Heart right ventricle (tissue), 16 donors: ENCODE data around the gene ADARB2. TPM values are rescaled to one million over a fixed set of nuclear protein-coding genes. Genes with fewer than 3 reads are reported as not detected.
A peak's percentile ranks its signal among the peaks of the same experiment; 100 is the strongest.

Experiments
- ATAC-seq, 8 donors: fragments of 200-7000 bp; cut with Tn5 transposase; one replicate each; pipeline ENCODE4 v1.9.1; 2020; ENCODE audit warnings: mild to moderate bottlenecking in 8 of 8, moderate library complexity in 8 of 8, moderate number of reproducible peaks in 1 of 8
- DNase-seq, 2 donors: peaks; one replicate each; pipeline ENCODE4 v3.0.0-alpha.2; 2020
- H3K27ac ChIP-seq, 10 donors: fragments of 200-600 bp; sonication (generic) in 2 of 10; one replicate each; pipeline versions ENCODE4 v1.5.0 to v1.8.0; 2020 to 2022; ENCODE audit warnings: mild to moderate bottlenecking in 3 of 10
- H3K27me3 ChIP-seq, 7 donors: fragments of 200-600 bp; one replicate each; pipeline ENCODE4 v1.8.0; 2021 to 2022; ENCODE audit warnings: mild to moderate bottlenecking in 2 of 7
- H3K36me3 ChIP-seq, 9 donors: fragments of 200-600 bp; sonication (generic) in 1 of 9; one replicate each; pipeline versions ENCODE4 v1.5.0 to v1.8.0; 2020 to 2022; ENCODE audit warnings: mild to moderate bottlenecking in 2 of 9
- H3K4me1 ChIP-seq, 9 donors: fragments of 200-600 bp; sonication (generic) in 1 of 9; one replicate each; pipeline versions ENCODE4 v1.5.0 to v1.8.0; 2020 to 2022; ENCODE audit warnings: mild to moderate bottlenecking in 4 of 9
- H3K4me3 ChIP-seq, 10 donors: fragments of 200-600 bp; sonication (generic) in 2 of 10; one replicate each; pipeline versions ENCODE4 v1.5.0 to v1.8.0; 2020 to 2022; ENCODE audit warnings: mild to moderate bottlenecking in 7 of 10, moderate library complexity in 2 of 10
- H3K9me3 ChIP-seq, 11 donors: fragments of 200-600 bp in 10 of 11; sonication (generic) in 2 of 11; one replicate each; pipeline versions ENCODE4 v1.5.0 to v1.8.0; 2013 to 2022; ENCODE audit warnings: mild to moderate bottlenecking in 2 of 11, control low read depth in 1 of 11, moderate library complexity in 1 of 11
- WGBS, 2 donors: extraction: QIAGEN DNeasy Blood & Tissue Kit; methylation state at CpG; one replicate each; pipeline ENCODE4 v1.1.7; 2013; ENCODE audit warnings: inconsistent platforms in 1 of 2; 5-methylcytosine and 5-hydroxymethylcytosine counted together
- intact Hi-C, 10 donors: fragments of 100-400 bp; cut with DNase I; formaldehyde crosslinking; loops; one replicate each; pipeline versions ENCODE4 v1.11.1 to v1.14.2; 2022
- polyA plus RNA-seq, 2 donors: library from polyadenylated mRNA; stranded (reverse); fragments of 200-250 nt; gene quantifications; one replicate each; pipeline ENCODE4 v1.2.3, GENCODE V29; 2013
- total RNA-seq, 10 donors: library from RNA; stranded (reverse); fragmentation: NEBNext Ultra II Directional in 3 of 10; extraction: Animal tissue kit (Norgen Biotek cat#: 25700) in 3 of 10; gene quantifications; one replicate each; pipeline versions ENCODE4 v1.2.1 to v1.2.4, GENCODE V29; 2021 to 2023
- TF ChIP-seq, protein P1 (sequence below), 9 donors: fragments of 200-600 bp; sonication (generic) in 2 of 9; IDR thresholded peaks; one replicate each; pipeline versions ENCODE4 v1.5.0 to v1.8.0; 2021 to 2022; ENCODE audit warnings: antibody characterized with exemption in 9 of 9, mild to moderate bottlenecking in 5 of 9, moderate library complexity in 1 of 9
- donor health status: Arrhythmogenic right ventricular cardiomyopathy.
- donor health status: ischemic (EF 13 %, LVEDD 7.1; RV severe dilation, severe dysfunction).
- donor health status: healthy with polysubstance abuse.
- donor health status: DM: no; HTN: yes; CAD: no.
- donor health status: DM: no; HTN: no; CAD: no.
- donor health status: ischemic (EF 25% LVEDD 6.9; RV normal size, moderate dysfunction).
- donor health status: ischemic (EF 25% LVEDD 5.7; RV mildly dilated, moderate dysfunction).
- donor health status: healthy.
- donor health status: DM: yes; HTN: yes; CAD: no.
- donor health status: Ischemic cardiomyopathy.
- donor health status: ischemic (EF 35%, LVEDD 5.7; RV mildly dilated, moderate dysfunction).
- donor health status: nonischemic (EF 11% LVEDD 7.7; RV severe dilation, severe dysfunction).
- donor health status: DM: yes; HTN: yes; CAD: no.
- donor health status: PGD.
- donor health status: ischemic (EF 29% LVEDD 5.4; RV normal size, mild dysfunction).
- donor health status: nonischemic (EF 23%, LVEDD 6.1; RV moderate dilation, normal function).

The ADARB2 gene
- total and polyA plus RNA-seq, 12 donors: 0.08 to 0.47 (median 0.17) TPM; not detected in 2

DNA sequence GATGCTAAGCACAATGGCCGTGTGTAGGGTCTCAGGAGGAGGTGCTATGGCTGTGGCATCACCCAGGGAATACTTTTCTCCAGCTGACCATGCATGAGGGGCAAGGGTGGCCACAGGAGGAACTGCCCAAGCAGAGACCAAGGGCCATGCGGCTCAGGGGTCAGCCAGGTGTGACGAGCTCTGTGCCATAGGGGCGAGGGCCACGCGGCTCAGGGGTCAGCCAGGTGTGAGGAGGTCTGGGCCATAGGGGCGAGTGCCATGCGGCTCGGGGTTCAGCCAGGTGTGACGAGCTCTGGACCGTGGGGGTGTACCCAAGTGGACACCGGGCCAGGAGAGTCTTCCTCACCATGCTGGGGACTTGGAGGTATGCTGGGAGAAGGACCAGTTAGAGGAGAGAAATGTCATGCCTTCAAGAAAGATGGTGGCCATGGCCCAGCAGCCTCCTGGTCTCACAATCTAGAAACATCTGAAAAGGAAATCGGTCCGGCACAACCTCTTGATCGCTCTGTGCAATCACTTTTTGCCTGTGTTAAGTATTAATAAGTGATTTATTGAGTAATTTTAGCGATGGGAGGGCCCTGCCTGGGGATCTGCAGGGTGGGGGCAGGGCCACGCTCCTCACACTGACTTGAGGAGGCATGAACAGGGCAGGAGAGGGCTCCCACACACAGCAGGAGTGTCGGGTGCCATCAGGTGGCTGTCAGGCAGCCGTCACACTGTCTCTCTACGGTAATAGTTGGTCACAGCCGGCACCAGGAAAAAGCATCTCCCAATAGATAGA, 265.0 kb downstream of the ADARB2 start:
- DNase-seq (no peak), ATAC-seq (no peak)
- H3K36me3 ChIP-seq: no peaks in the 10 kb centered on the region
- H3K27ac ChIP-seq: no peak overlapping the region
- no peaks in the 10 kb centered on the region for H3K9me3 ChIP-seq
- intact Hi-C loops: no loop called here
- H3K4me3 ChIP-seq: no peak overlapping the region
- peaks cover 0 to 44% (median 16%) of the 10 kb centered on the region in 7 donors for H3K27me3 ChIP-seq
- 84 to 86% methylated on average over 21 of the region's 21 CpGs for WGBS, 2 donors
- H3K4me1 ChIP-seq: no peaks in the 10 kb centered on the region
- TF ChIP-seq, protein P1, sequence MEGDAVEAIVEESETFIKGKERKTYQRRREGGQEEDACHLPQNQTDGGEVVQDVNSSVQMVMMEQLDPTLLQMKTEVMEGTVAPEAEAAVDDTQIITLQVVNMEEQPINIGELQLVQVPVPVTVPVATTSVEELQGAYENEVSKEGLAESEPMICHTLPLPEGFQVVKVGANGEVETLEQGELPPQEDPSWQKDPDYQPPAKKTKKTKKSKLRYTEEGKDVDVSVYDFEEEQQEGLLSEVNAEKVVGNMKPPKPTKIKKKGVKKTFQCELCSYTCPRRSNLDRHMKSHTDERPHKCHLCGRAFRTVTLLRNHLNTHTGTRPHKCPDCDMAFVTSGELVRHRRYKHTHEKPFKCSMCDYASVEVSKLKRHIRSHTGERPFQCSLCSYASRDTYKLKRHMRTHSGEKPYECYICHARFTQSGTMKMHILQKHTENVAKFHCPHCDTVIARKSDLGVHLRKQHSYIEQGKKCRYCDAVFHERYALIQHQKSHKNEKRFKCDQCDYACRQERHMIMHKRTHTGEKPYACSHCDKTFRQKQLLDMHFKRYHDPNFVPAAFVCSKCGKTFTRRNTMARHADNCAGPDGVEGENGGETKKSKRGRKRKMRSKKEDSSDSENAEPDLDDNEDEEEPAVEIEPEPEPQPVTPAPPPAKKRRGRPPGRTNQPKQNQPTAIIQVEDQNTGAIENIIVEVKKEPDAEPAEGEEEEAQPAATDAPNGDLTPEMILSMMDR (IDR thresholded peaks at IDR 0.05): no peak

DNA sequence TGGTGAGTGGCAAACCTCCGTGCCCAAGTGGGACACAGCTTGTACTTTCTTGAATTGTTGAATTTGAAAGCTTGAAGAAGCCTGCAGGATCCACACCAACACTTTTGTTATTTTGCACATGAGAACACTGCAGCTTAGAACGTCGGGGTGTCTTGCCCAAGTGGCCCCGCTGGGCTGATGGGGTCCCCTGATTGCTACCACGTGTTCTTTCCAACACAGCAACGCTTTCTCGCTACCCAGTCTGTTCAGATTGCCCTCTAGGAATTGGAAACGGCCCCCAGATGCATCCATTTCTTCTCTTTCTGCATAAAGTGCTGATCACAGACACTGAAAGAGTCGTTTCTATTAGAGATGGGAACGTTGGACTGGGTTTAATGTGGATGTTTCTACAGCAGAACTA, 268.5 kb downstream of the ADARB2 start:
- TF ChIP-seq, protein P1 (IDR thresholded peaks at IDR 0.05): no peak
- ATAC-seq: no peak
- intact Hi-C loops: no loop called here
- H3K9me3 ChIP-seq: no peaks in the 10 kb centered on the region
- no peak for DNase-seq
- no peaks in the 10 kb centered on the region for H3K4me1 ChIP-seq
- no peaks in the 10 kb centered on the region for H3K36me3 ChIP-seq
- H3K4me3 ChIP-seq: no peak overlapping the region
- 55 to 74% methylated on average over 10 of the region's 10 CpGs for WGBS, 2 donors
- H3K27ac ChIP-seq: no peak overlapping the region
- peaks cover 0 to 36% (median 11%) of the 10 kb centered on the region in 7 donors for H3K27me3 ChIP-seq

DNA sequence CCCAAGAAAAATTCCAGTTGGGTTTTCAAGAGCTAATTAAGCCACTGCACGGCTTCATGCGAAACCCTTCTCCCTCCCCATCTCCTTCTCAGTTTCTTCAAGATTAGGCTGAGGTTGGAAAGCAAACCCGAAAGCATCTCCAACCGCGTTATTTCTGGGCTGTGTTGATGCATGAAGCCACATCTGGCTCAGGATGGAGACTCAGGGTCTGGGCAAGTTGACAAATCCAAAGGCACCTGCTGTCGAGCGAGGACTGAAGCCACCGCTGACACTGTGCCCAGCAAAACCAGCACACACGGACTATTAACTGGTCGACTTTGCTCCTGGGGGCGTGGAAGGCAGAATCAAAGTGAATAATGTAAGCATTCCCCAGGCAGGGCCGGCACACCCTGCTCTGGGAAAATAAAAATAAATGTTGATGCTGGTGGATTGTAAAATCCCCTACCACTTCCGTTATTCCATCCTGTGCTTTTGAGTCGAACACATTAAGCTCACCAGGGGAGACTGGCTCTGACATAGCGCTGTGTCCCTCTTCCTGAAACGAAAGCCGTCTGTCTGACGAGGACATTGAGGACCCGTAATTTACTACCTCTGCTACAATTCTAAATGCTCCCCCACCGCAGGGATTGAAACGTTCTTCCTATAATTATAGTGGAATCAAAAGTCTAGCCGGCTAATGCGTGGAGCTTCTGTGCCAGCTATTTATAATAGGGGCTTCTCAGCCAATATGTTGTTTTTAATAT, 269.8 kb downstream of the ADARB2 start:
- ATAC-seq: no peak
- intact Hi-C loops: no loop called here
- TF ChIP-seq, protein P1 (IDR thresholded peaks at IDR 0.05): no peak
- no peaks in the 10 kb centered on the region for H3K36me3 ChIP-seq
- H3K4me3 ChIP-seq: no peak overlapping the region
- DNase-seq: no peak
- H3K27ac ChIP-seq: no peak overlapping the region
- no peaks in the 10 kb centered on the region for H3K4me1 ChIP-seq
- H3K27me3 ChIP-seq: peaks cover 0 to 31% (median 11%) of the 10 kb centered on the region in 7 donors
- no peaks in the 10 kb centered on the region for H3K9me3 ChIP-seq
- WGBS, 2 donors: 80 to 82% methylated on average over 23 of the region's 23 CpGs

DNA sequence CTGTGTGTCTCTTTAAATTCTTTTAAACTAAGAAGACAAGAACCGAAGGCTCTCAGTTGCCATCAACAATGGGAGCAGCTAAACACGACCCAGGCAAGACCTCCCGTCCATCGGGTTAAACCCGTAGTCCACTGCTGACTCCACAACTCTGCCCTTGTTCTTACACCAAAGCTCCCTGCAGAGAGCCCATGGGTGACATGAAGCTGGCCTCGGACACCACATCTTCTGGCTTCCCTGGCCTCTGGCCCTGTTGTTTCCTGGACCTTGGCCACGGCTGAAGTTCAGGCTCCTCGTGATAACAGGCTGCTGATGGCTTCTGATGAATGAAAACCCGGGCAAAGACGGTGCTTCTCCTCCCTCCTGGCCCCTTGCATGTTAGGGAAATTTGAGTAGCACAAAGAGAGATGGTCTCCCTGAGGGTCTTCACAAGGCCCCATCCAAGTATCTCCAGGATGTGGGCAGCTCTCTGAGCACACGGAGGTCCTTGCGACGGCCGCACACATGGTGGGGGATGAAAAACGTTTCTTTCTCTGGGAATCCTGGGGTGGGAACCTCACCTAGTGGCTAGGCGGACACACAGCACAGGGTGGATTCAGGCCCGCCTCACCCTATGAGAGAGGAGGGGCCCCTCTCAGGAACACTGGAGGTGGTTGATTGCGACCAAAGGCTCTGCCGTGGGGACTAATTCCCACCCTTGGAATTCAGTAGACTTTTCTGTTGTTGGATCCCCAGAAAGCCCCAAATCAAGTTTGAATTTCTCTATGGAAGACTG, 271.1 kb downstream of the ADARB2 start:
- no peak overlapping the region for H3K4me3 ChIP-seq
- ATAC-seq: peak in 2 of 8 donors; percentile 41 to 49
- 57% methylated on average over 19 of the region's 19 CpGs for WGBS, 2 donors
- no peaks in the 10 kb centered on the region for H3K36me3 ChIP-seq
- no peaks in the 10 kb centered on the region for H3K4me1 ChIP-seq
- TF ChIP-seq, protein P1 (IDR thresholded peaks at IDR 0.05): no peak
- no peaks in the 10 kb centered on the region for H3K9me3 ChIP-seq
- peaks cover 0 to 33% (median 9%) of the 10 kb centered on the region in 7 donors for H3K27me3 ChIP-seq
- H3K27ac ChIP-seq: no peak overlapping the region
- peak in 1 of 2 donors; percentile 45 for DNase-seq
- intact Hi-C loops: no loop called here
